Endothelial cell of umbilical vein (primary cell): ENCODE measurements around the gene CRLF1. TPM values are rescaled to one million over a fixed set of nuclear protein-coding genes. Genes with fewer than 3 reads are reported as not detected.

ENCODE experiments used
- BruUV-seq: library from RNA; stranded (reverse); fragments of 400-500 nt; replicated peaks from 2 replicates; lab custom pipeline; 2021; lab: Mats Ljungman, UMichigan
- CTCF ChIA-PET: fragments of 300-600, 350-600 bp; sonication (Branson Sonifier 250); formaldehyde crosslinking; loops from one replicate; lab custom pipeline; 2021; ENCODE audit warnings: antibody characterized with exemption, inconsistent platforms; lab: Charles Lee
- POLR2A ChIA-PET: fragments of 300-600, 350-600 bp; sonication (Branson Sonifier 250); formaldehyde crosslinking; loops from one replicate; lab custom pipeline; 2021; ENCODE audit warnings: antibody characterized with exemption, inconsistent platforms; lab: Charles Lee
- DNase-seq: peaks from one replicate; pipeline ENCODE4 v3.0.0-alpha.2; 2011; ENCODE audit warnings: low read depth, low spot score
- FAIRE-seq: peaks from 2 replicates; lab custom pipeline; 2011; peaks lifted over from hg19 to GRCh38; lab: Jason Lieb, UNC
- H2AFZ ChIP-seq: 2 replicates; pipeline ENCODE4 v1.6.0; 2012; ENCODE audit warnings: low read depth, low read length, control low read depth, inconsistent platforms
- H3K27ac ChIP-seq: 2 replicates; pipeline ENCODE4 v1.5.1; 2011; ENCODE audit warnings: low read depth, mild to moderate bottlenecking, control low read depth, low read length, moderate library complexity; ENCODE audit not compliant: insufficient read depth
- H3K27me3 ChIP-seq, 2 experiments: 2 replicates each; pipeline versions ENCODE4 v1.6.0 to v1.6.1; 2011; ENCODE audit warnings: low read length in 2 of 2, mixed read lengths in 1 of 2; ENCODE audit not compliant: control insufficient read depth in 2 of 2, insufficient read depth in 2 of 2
- H3K36me3 ChIP-seq, 2 experiments: 2 replicates in 1 of 2; 3 replicates in 1 of 2; pipeline ENCODE4 v1.5.1; 2011; ENCODE audit warnings: low read length in 2 of 2, mild to moderate bottlenecking in 1 of 2, moderate library complexity in 1 of 2; ENCODE audit not compliant: control insufficient read depth in 2 of 2, insufficient read depth in 2 of 2; ENCODE audit errors: extremely low read depth in 1 of 2
- H3K4me1 ChIP-seq: 3 replicates; pipeline ENCODE4 v1.5.1; 2011; ENCODE audit warnings: mild to moderate bottlenecking, low read length; ENCODE audit not compliant: control insufficient read depth, insufficient read depth; ENCODE audit errors: extremely low read depth
- H3K4me2 ChIP-seq: 2 replicates; pipeline ENCODE4 v1.6.1; 2011; ENCODE audit warnings: low read length, control low read depth, mixed read lengths; ENCODE audit not compliant: insufficient read depth
- H3K4me3 ChIP-seq, 3 experiments: fragments of 200-600 bp in 1 of 3; sonication (generic), shearing (Covaris generic) in 1 of 3; replicated peaks in 1 of 3; 2 replicates each; pipeline ENCODE4 v1.5.1; 2011 to 2016; ENCODE audit warnings: control low read depth in 3 of 3, low read length in 3 of 3, mild to moderate bottlenecking in 2 of 3, inconsistent platforms in 1 of 3, low read depth in 1 of 3, moderate library complexity in 1 of 3; ENCODE audit not compliant: insufficient read depth in 1 of 3
- H3K79me2 ChIP-seq: 2 replicates; pipeline ENCODE4 v1.6.0; 2012; ENCODE audit warnings: low read length, inconsistent platforms; ENCODE audit not compliant: control insufficient read depth, insufficient read depth
- H3K9ac ChIP-seq: replicated peaks from 2 replicates; pipeline ENCODE3; 2011; ENCODE audit warnings: low read length, control low read depth; ENCODE audit not compliant: insufficient read depth; ENCODE audit errors: extremely low read depth
- H3K9me1 ChIP-seq: replicated peaks from 3 replicates; pipeline ENCODE4 v1.6.0; 2011; ENCODE audit warnings: mild to moderate bottlenecking, low read length; ENCODE audit not compliant: control insufficient read depth, insufficient read depth; ENCODE audit errors: extremely low read depth
- H3K9me3 ChIP-seq: replicated peaks from 2 replicates; pipeline ENCODE4 v1.5.1; 2012; ENCODE audit warnings: low read length, inconsistent platforms; ENCODE audit not compliant: control insufficient read depth, insufficient read depth
- H4K20me1 ChIP-seq: replicated peaks from 2 replicates; pipeline ENCODE3; 2011; ENCODE audit warnings: mild to moderate bottlenecking, low read length; ENCODE audit not compliant: control insufficient read depth, insufficient read depth; ENCODE audit errors: extremely low read depth
- CTCF ChIP-seq, 2 donors: IDR thresholded peaks; 1 replicate in 1 of 2; 2 replicates in 1 of 2; pipeline ENCODE4 v1.5.1; 2011; ENCODE audit warnings: low read length in 2 of 2, mild to moderate bottlenecking in 2 of 2, moderate library complexity in 2 of 2, control low read depth in 1 of 2, inconsistent platforms in 1 of 2, low read depth in 1 of 2; ENCODE audit not compliant: insufficient read depth in 1 of 2; ENCODE audit errors: extremely low read depth in 1 of 2
- EZH2 ChIP-seq: IDR thresholded peaks from 2 replicates; pipeline ENCODE4 v1.6.1; 2012; ENCODE audit warnings: borderline replicate concordance, low read depth, mild to moderate bottlenecking, moderate library complexity, low read length, inconsistent platforms; ENCODE audit not compliant: severe bottlenecking
- FOS ChIP-seq: IDR thresholded peaks from 2 replicates; pipeline ENCODE4 v1.6.1; 2011; ENCODE audit warnings: mild to moderate bottlenecking, low read length, moderate library complexity, borderline replicate concordance; ENCODE audit not compliant: insufficient read depth
- GATA2 ChIP-seq: IDR thresholded peaks from 2 replicates; pipeline ENCODE4 v1.7.0; 2011; ENCODE audit warnings: low read depth, mild to moderate bottlenecking, moderate library complexity, mixed read lengths, low read length; ENCODE audit not compliant: insufficient read length, insufficient read depth
- JUN ChIP-seq: IDR thresholded peaks from 2 replicates; pipeline ENCODE4 v1.6.1; 2011; ENCODE audit warnings: borderline replicate concordance, low read depth; ENCODE audit not compliant: insufficient read length, insufficient read depth
- MYC ChIP-seq: IDR thresholded peaks from one replicate; pipeline ENCODE4 v1.6.1; 2011; ENCODE audit warnings: mild to moderate bottlenecking, low read depth, low read length
- POLR2A ChIP-seq: IDR thresholded peaks from 2 replicates; pipeline ENCODE4 v1.6.1; 2012; ENCODE audit warnings: low read depth, mild to moderate bottlenecking, control low read depth, low read length
- POLR2AphosphoS5 ChIP-seq: IDR thresholded peaks from 2 replicates; pipeline ENCODE4 v1.6.1; 2012; ENCODE audit warnings: low read depth, mild to moderate bottlenecking, control low read depth, low read length, moderate library complexity; ENCODE audit not compliant: insufficient read depth
- dilution Hi-C: fragments of 300-500 bp; cut with MboI; formaldehyde crosslinking; loops from one replicate; pipeline ENCODE4 v1.15.0; 2019; ENCODE audit warnings: low sequenced_read_pairs; ENCODE audit not compliant: extremely low pct_ligation_motif_present
- intact Hi-C: fragments of 100-400 bp; cut with micrococcal nuclease; formaldehyde crosslinking; loops from one replicate; pipeline ENCODE4 v1.10.0; 2022
- polyA plus RNA-seq, 4 experiments: library from polyadenylated mRNA; depleted of rRNA in 3 of 4; stranded (reverse) in 3 of 4; unstranded in 1 of 4; fragments of >200 nt; gene quantifications; 2 replicates each; pipeline versions ENCODE4 v1.2.1 to v1.2.3, GENCODE V29; 2011 to 2012; ENCODE audit warnings: missing spikeins in 1 of 4
- total RNA-seq: library from RNA; stranded (reverse); gene quantifications from 2 replicates; pipeline ENCODE4 v1.2.3, GENCODE V29; 2021
- TF ChIP-seq, protein P1 (sequence below): IDR thresholded peaks from 2 replicates; pipeline ENCODE4 v1.6.1; 2011; ENCODE audit not compliant: insufficient read depth, insufficient read length

The CRLF1 gene
- total and polyA plus RNA-seq, 2 donors (not counting 3 experiments of a cell fraction or from before 2014, with no cell fraction given): 0.18 TPM; not detected in 1

DNA sequence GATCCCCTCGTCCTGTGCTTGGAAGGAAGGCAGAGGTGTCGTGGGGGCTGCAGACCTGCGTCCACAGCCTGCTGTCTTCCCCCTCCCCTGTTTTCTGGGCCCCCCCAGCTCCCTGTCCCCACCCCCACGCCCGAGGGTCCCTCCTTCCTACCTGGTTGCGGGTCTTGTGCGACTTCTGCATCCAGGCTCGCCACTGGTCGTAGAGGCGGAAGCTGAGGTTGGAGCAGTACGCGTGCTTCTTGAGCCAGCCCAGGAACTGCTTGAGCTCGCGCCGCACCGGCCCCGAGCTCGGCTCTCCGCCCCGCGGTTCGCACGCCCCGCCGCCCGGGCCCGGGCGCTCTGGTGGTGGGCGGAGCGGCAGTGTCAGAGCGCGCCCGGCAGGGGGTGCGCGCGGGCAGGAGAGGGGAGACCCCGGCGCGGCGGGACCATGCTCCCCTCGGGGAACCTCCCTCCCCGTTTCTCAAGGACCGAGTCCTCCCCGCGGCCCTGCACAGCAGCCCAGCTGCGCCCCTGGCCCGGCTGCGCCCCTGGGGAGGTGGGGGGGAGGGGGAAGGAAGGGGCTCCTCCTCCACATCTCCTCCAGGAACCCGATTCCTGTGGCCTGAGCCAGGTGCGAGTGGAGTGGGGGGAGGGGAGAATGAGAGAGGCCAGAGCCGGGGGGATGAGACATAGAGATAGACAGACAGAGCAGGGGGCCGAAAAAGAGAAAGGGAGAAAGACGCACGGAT lies 12.3 kb downstream of the CRLF1 start:
- POLR2A ChIA-PET: interaction anchor here (0.9 kb wide), 1 partner anchor 74 kb away, joined by 5 read pairs; no protein-coding TSS in a partner anchor
- peak overlapping the region; percentile 55 for H2AFZ ChIP-seq
- dilution Hi-C loops: no loop called here

More for the DNA sequence above, 12.3 kb downstream of the CRLF1 start:
- BruUV-seq: no TSS peak
- Histone ChIP-seq H3K27ac (no peak overlapping the region), H4K20me1 (no peaks in the 10 kb centered on the region), H3K9me3 (no peaks in the 10 kb centered on the region), H3K27me3 (no peaks in the 10 kb centered on the region), H3K9me1 (no peaks in the 10 kb centered on the region), H3K9ac (no peak overlapping the region), H3K4me3 (peak overlapping the region in 2 of 3 experiments; percentile 14 to 25), H3K79me2 (no peaks in the 10 kb centered on the region), H3K36me3 (peaks cover 0 to 2% of the 10 kb centered on the region in 2 experiments), H3K4me2 (peak overlapping the region; percentile 41), H3K4me1 (peaks cover 12% of the 10 kb centered on the region)
- FAIRE-seq (peak; percentile 76), DNase-seq (peak; percentile 80)
- intact Hi-C loops: loop anchor here (1.0 kb wide), 4 partner anchors 81 to 325 kb away; partner anchors contain the start of genes COPE and DDX49
- TF ChIP-seq, protein P1, sequence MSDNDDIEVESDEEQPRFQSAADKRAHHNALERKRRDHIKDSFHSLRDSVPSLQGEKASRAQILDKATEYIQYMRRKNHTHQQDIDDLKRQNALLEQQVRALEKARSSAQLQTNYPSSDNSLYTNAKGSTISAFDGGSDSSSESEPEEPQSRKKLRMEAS: peak; percentile 17
- TF ChIP-seq JUN: no peak
- no peak for TF ChIP-seq EZH2
- peak; percentile 71 to 90 for TF ChIP-seq CTCF (IDR thresholded peaks at IDR 0.05; ENCODE audit: extremely low read depth in 1 of 2, insufficient read depth in 1 of 2, low read depth in 1 of 2, low read length in 2 of 2)
- no peak for TF ChIP-seq GATA2
- no peak for TF ChIP-seq MYC
- TF ChIP-seq FOS: no peak
- TF ChIP-seq POLR2AphosphoS5: peak; percentile 65
- no peak for TF ChIP-seq POLR2A
- CTCF ChIA-PET: interaction anchor here (0.6 to 4.4 kb wide), 41 partner anchors 9 to 393 kb away, joined by 3 to 65 read pairs (median 4); partner anchors contain the start of genes COMP, DDX49, UBA52 and UPF1
